NT2/D1 (cell line): ENCODE data around the gene SCAMP4.

Source experiments
- YY1 ChIP-seq: IDR thresholded peaks from 2 replicates; pipeline ENCODE4 v1.6.1; 2011; ENCODE audit not compliant: insufficient read length, insufficient read depth
- ZNF274 ChIP-seq: IDR thresholded peaks from 2 replicates; pipeline ENCODE4 v1.6.1; 2011; ENCODE audit warnings: mild to moderate bottlenecking, low read depth, low read length

- TF ChIP-seq ZNF274 = no peak
- TF ChIP-seq YY1 = no peak
Observed at GRCh38 chr19:1944916-1945561, 39.8 kb downstream of the SCAMP4 start.
